Stimulated activated CD4-positive, alpha-beta T cell treated with anti-CD3 and anti-CD28 coated beads, Interleukin-2, amount 100 ng/mL, for 24 hours (primary cell): ENCODE data around the gene HCFC1R1.
"Not testable (repeated sequence)": the region's sequence is repeated elsewhere in the genome, so short reads cannot be mapped to it uniquely, and the experiment has no call there.

Source experiments
- DNase-seq, 2 donors: peaks; one replicate each; pipeline ENCODE4 v3.0.0-alpha.2; 2020

Gene HCFC1R1

GRCh38 chr16:3056336-3057180 is 32.8 kb upstream of the HCFC1R1 start:
- no peak for DNase-seq

GRCh38 chr16:3055734-3056115 is 32.0 kb upstream of the HCFC1R1 start:
- DNase-seq = not testable (repeated sequence)

- no peak for DNase-seq
These were observed 31.4 kb upstream of the HCFC1R1 start for GRCh38 chr16:3054965-3055733.

- DNase-seq = not testable (repeated sequence)
These were observed 29.6 kb upstream of the HCFC1R1 start for GRCh38 chr16:3053330-3053710.

- not testable (repeated sequence) for DNase-seq
These were observed 29.0 kb upstream of the HCFC1R1 start for GRCh38 chr16:3052571-3053329.

GRCh38 chr16:3051494-3051893 is 27.8 kb upstream of the HCFC1R1 start:
- no peak for DNase-seq

GRCh38 chr16:3051009-3051408 is 27.3 kb upstream of the HCFC1R1 start:
- DNase-seq = no peak

- DNase-seq = no peak
These were observed 26.7 kb upstream of the HCFC1R1 start for GRCh38 chr16:3050487-3050886.

- DNase-seq = no peak
These were observed 26.3 kb upstream of the HCFC1R1 start for GRCh38 chr16:3049921-3050481.

GRCh38 chr16:3047387-3047720 is 23.6 kb upstream of the HCFC1R1 start:
- no peak for DNase-seq

GRCh38 chr16:3046641-3047386 is 23.1 kb upstream of the HCFC1R1 start:
- no peak for DNase-seq

- DNase-seq = no peak
These were observed 22.3 kb upstream of the HCFC1R1 start, which contains the start of gene MMP25 for GRCh38 chr16:3045758-3046640. TSS of gene MMP25 (plus strand) at chr16:3046561. CDS start at chr16:3046918, 357 bp downstream.

- no peak for DNase-seq
These were observed 21.0 kb upstream of the HCFC1R1 start for GRCh38 chr16:3044708-3045107.

- no peak for DNase-seq
These were observed 18.6 kb upstream of the HCFC1R1 start for GRCh38 chr16:3042376-3042775.

- no peak for DNase-seq
These were observed 15.2 kb upstream of the HCFC1R1 start for GRCh38 chr16:3038896-3039295.

GRCh38 chr16:3038256-3038655 is 14.5 kb upstream of the HCFC1R1 start:
- DNase-seq = no peak

GRCh38 chr16:3036726-3037315 is 13.1 kb upstream of the HCFC1R1 start, which contains the start of gene BICDL2:
TSS of gene BICDL2 (minus strand) at chr16:3036944. CDS start at chr16:3035496, 1,448 bp downstream.
- no peak for DNase-seq

GRCh38 chr16:3035972-3036725 is 12.4 kb upstream of the HCFC1R1 start:
- no peak for DNase-seq

GRCh38 chr16:3035289-3035971 is 11.7 kb upstream of the HCFC1R1 start:
- no peak for DNase-seq
